GM19372 (cell line): ENCODE results near the gene MTUS2.
"Not testable (repeated sequence)": the region's sequence is repeated elsewhere in the genome, so short reads cannot be mapped to it uniquely, and the experiment has no call there.

Source experiments
- ATAC-seq: cut with Tn5 transposase; IDR thresholded peaks from one replicate; pipeline ENCODE4 v1.9.1; 2021; ENCODE audit warnings: mild to moderate bottlenecking, low read depth, moderate library complexity; ENCODE audit not compliant: unreplicated experiment

The MTUS2 gene

GRCh38 chr13:28955264-28955966, 135.3 kb downstream of the MTUS2 start:
- ATAC-seq = no peak

DNA sequence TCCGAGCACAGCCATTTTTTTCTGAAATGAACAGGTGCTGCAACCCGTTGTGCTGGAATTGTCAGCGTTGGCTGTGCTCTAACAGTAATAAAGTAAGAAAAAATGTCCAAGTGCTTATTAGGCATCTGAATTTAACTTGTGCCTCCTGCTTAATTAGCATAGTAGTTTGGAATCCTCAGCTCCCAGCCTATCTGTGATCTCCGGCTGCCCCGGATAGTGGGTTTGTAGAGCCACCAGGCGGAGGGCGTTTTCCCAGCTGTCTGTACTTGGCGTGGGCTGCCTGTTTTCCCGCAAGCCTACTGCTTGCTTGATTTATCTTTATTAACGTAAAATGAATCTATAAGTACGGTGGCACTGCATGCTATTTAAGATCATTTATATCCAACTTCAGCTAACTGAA, 137.9 kb downstream of the MTUS2 start:
- ATAC-seq = no peak

- no peak for ATAC-seq
These were observed 138.3 kb downstream of the MTUS2 start for GRCh38 chr13:28958441-28958840.

GRCh38 chr13:28964052-28964451, 143.9 kb downstream of the MTUS2 start:
- ATAC-seq = no peak

GRCh38 chr13:28964803-28965202, 144.7 kb downstream of the MTUS2 start:
- ATAC-seq = no peak

DNA sequence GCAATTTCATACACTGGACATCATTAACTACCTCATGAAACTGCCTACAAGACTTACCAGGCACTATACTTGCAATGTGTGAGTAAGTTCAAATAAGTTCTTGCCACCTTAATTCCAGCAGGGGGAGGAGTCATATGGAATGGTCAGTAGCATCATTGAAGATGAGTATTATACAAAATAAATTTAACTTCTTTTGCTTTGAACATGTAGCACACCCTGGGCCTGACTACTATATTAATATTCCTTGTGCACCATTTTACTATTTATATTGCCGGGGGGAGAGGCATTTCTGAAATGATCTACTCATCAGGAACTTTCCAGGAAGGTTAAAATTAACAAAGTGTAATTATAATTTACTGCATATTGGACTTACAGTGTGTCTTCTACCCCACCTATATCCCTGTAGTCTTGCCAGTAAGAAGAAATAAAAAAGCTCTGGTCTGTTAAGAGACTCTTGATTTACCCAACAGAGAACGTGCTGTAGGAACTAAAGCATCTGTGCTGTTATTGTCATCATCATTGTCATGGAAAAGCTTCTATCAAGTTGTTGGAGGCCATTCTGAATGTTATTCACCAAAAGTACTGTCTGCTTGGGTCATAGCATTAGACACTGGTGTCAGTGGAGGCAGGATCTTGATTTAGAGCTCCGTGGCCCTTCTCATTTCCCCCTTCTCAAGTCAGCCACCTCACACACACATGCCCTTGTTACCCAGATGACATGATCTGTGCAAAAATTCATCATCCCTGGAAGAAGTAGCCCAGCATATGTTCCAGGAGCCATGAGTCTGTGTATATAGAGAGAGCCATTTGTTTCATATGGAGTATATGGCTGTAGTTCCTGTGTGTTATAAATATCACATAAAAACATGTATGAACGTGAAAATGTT, 147.1 kb downstream of the MTUS2 start:
- ATAC-seq = no peak

GRCh38 chr13:28976195-28976594, 156.1 kb downstream of the MTUS2 start:
- no peak for ATAC-seq

GRCh38 chr13:28976636-28977035, 156.5 kb downstream of the MTUS2 start:
- no peak for ATAC-seq

GRCh38 chr13:28978574-28978973, 158.4 kb downstream of the MTUS2 start:
- no peak for ATAC-seq

- ATAC-seq = no peak
These were observed 161.4 kb downstream of the MTUS2 start for GRCh38 chr13:28981530-28981929.

- ATAC-seq = no peak
These were observed 163.5 kb downstream of the MTUS2 start for GRCh38 chr13:28983641-28984040.

GRCh38 chr13:28984326-28984725, 164.2 kb downstream of the MTUS2 start:
- ATAC-seq = no peak

- ATAC-seq = no peak
These were observed 164.7 kb downstream of the MTUS2 start for GRCh38 chr13:28984825-28985224.

- not testable (repeated sequence) for ATAC-seq
These were observed 170.2 kb downstream of the MTUS2 start for GRCh38 chr13:28990378-28990777.

DNA sequence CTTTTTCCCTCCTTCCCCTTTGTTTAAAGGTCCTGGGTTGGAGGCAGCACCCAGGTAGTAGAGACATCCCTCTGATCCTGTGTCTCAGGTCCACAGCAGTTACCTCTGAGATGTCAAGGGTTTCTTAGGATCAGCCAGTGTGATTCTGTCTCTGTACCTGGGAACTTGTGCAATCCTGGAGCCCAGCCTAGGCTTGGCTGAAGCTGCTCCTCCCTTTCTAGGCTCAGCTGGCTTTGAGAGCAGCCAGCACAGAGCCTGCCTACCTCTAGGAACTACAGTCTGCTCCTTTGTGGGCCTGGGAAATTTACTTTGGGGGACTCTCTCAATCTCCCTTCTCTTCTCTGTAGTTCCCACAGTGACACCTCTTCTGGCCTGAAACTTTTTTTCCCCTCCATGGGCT, 171.6 kb downstream of the MTUS2 start:
- no peak for ATAC-seq

DNA sequence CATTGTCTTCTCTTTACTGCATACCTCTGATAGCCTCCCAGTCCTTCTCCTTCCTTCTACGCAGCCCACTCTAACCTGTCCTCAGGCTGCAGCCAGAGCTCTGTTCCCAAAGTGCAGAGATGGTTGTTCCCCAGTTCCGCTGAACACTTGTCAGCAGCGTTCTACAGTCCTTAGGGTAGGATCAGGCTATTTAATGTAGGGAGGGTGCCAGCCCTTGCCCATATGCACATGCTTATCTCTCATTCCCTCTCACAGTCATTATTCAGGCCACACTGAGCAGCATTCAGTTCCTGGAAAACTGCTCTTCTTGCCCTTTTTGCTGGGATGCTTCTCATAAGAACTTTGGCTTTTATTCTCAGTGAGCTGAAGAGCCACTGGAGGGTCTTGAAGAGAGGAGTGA, 180.7 kb downstream of the MTUS2 start:
- ATAC-seq = no peak

- ATAC-seq = no peak
These were observed 185.1 kb downstream of the MTUS2 start for GRCh38 chr13:29005035-29005762.

GRCh38 chr13:29005763-29006120, 185.6 kb downstream of the MTUS2 start:
- ATAC-seq = no peak

DNA sequence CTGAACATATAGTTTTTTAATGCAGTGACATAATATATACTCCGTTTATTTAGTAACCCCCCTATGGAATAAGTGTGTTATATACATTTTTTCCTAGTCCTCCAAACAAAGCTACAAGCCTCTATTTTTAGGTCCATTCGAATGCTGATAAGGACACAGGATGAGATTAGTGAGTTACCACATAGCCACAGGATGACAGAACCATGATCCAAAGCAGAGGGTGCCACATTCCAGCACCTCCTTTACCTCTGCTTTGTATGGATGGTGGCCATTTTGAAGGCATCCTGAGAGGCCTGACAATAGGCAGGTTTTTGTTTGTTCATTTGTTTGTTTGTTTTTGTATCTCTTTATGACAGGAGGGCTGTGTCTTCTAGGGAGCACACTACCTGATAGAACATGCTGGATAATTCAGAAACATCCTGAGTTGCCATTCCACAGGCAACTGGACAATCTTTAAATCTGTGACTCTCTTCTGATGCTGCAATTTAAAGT, 186.3 kb downstream of the MTUS2 start:
- no peak for ATAC-seq

DNA sequence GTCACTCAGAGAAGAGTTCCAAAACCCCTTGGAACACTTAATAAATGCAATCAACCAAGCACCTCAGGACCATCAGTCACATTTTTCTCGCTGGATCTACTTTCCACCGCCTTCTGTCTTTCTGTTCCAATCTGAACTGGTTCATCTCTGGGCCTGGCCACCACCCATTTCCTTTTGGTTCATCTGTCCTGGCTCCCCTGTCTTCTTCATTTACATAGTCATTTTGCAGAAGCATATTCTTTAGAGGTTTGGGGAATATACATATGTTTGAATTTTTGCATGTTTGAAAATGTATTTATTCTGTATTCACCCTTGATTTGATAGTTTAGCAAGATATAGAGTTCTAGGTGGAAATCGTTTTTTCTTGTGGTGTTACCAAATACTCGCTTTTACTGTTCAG, 188.2 kb downstream of the MTUS2 start:
- ATAC-seq = no peak

DNA sequence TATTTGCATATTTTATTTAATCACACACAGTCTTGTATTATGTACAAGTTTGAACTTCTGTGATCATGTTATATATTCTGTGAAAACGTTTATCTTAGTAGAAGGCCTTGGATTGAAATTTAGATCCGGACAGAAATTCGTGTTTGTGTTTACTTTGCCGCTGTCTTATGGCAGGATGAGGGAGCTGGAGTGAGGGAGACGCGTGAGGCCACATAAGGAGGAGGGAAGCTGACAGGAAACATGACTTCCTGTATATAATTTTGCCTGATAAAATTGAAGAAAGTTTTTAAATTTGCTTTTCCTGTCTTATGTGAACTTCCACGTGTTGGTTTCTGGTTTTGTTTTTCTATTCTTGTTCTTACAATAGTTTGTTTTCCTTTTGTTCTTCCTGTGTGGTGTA, 200.2 kb downstream of the MTUS2 start:
- no peak for ATAC-seq
